WTC11 (cell line): ENCODE results near the gene NFKBIE.

ENCODE experiments used
- CTCF ChIP-seq: fragments of 200-600 bp; IDR thresholded peaks from 2 replicates; pipeline ENCODE4 v1.8.0; 2022; ENCODE audit warnings: antibody characterized with exemption
- ETV6 ChIP-seq: sonication (generic); formaldehyde crosslinking; IDR thresholded peaks from 2 replicates; pipeline ENCODE4 v1.8.1; 2022; ENCODE audit warnings: mild to moderate bottlenecking, missing genetic modification reagents
- FOXP1 ChIP-seq: sonication (generic); formaldehyde crosslinking; IDR thresholded peaks from 2 replicates; pipeline ENCODE4 v1.8.0; 2022; ENCODE audit warnings: missing genetic modification reagents, mild to moderate bottlenecking, moderate library complexity, borderline replicate concordance
- NFYB ChIP-seq: sonication (generic); formaldehyde crosslinking; conservative IDR thresholded peaks from 2 replicates; pipeline ENCODE4 v1.8.0; 2022; ENCODE audit warnings: low read depth, missing genetic modification reagents
- NR1H2 ChIP-seq: sonication (generic); formaldehyde crosslinking; IDR thresholded peaks from 2 replicates; pipeline ENCODE4 v1.9.0; 2021; ENCODE audit warnings: mild to moderate bottlenecking, moderate library complexity, missing genetic modification reagents
- SMAD3 ChIP-seq: sonication (generic); formaldehyde crosslinking; IDR thresholded peaks from 2 replicates; pipeline ENCODE4 v1.8.0; 2022; ENCODE audit warnings: missing genetic modification reagents, mild to moderate bottlenecking, borderline replicate concordance
- ZBTB43 ChIP-seq: sonication (generic); formaldehyde crosslinking; IDR thresholded peaks from 2 replicates; pipeline ENCODE4 v1.8.1; 2023; ENCODE audit warnings: mild to moderate bottlenecking, missing genetic modification reagents
- ZNF138 ChIP-seq: sonication (generic); formaldehyde crosslinking; conservative IDR thresholded peaks from 2 replicates; pipeline ENCODE4 v1.8.1; 2022; ENCODE audit warnings: mild to moderate bottlenecking, moderate library complexity, missing genetic modification reagents
- TF ChIP-seq, protein P1 (sequence below): sonication (generic); formaldehyde crosslinking; IDR thresholded peaks from 2 replicates; pipeline ENCODE4 v1.8.1; 2023; ENCODE audit warnings: mild to moderate bottlenecking, missing genetic modification reagents, moderate library complexity
- TF ChIP-seq, protein P2 (sequence below): sonication (generic); formaldehyde crosslinking; IDR thresholded peaks from 2 replicates; pipeline ENCODE4 v1.8.0; 2023; ENCODE audit warnings: mild to moderate bottlenecking, missing genetic modification reagents
- TF ChIP-seq, protein P3 (sequence below): sonication (generic); formaldehyde crosslinking; IDR thresholded peaks from 2 replicates; pipeline ENCODE4 v1.8.1; 2023; ENCODE audit warnings: mild to moderate bottlenecking, missing genetic modification reagents

DNA sequence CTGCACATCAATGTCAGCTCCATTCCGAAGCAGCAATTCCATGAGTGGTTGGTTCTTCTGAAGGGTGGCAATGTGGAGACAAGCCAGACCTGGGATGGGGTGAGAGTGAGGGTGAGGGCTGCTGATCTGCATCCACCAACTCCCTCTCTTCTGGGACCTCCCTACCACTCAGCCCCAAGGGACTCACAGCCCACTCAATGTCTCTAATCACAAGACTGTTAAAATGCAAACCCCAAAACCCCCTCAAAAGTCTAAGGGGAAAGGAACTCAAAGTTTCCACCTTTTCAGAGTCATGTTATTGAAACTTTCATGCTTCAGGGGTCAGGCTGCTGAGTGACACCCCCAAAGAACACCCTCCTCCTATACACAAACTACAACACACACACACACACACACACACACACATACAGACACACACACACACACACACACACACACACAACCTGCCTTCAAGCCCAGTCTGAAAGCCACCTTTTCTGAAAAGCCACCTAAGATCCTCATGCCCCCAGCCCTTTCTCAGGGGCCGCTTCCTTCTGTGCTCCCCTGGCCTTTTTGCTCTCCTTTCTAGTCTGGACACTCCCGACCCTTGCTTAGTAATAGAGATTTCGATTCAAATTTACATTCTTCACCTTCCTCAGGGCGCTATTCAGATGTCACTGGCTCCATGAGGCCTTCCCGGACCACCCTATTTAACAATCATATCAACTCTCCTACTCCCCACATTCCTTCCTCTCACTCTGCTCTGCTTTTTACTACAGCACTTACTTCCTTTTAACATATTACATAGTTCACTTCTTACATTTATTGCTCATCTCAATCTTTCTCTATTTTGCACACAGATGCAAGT, 4.7 kb downstream of the NFKBIE start:
- no peak for TF ChIP-seq CTCF
- no peak for TF ChIP-seq FOXP1 (CRISPR knock-in tag)
- TF ChIP-seq, protein P1, sequence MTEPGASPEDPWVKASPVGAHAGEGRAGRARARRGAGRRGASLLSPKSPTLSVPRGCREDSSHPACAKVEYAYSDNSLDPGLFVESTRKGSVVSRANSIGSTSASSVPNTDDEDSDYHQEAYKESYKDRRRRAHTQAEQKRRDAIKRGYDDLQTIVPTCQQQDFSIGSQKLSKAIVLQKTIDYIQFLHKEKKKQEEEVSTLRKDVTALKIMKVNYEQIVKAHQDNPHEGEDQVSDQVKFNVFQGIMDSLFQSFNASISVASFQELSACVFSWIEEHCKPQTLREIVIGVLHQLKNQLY (CRISPR knock-in tag): no peak
- TF ChIP-seq, protein P2, sequence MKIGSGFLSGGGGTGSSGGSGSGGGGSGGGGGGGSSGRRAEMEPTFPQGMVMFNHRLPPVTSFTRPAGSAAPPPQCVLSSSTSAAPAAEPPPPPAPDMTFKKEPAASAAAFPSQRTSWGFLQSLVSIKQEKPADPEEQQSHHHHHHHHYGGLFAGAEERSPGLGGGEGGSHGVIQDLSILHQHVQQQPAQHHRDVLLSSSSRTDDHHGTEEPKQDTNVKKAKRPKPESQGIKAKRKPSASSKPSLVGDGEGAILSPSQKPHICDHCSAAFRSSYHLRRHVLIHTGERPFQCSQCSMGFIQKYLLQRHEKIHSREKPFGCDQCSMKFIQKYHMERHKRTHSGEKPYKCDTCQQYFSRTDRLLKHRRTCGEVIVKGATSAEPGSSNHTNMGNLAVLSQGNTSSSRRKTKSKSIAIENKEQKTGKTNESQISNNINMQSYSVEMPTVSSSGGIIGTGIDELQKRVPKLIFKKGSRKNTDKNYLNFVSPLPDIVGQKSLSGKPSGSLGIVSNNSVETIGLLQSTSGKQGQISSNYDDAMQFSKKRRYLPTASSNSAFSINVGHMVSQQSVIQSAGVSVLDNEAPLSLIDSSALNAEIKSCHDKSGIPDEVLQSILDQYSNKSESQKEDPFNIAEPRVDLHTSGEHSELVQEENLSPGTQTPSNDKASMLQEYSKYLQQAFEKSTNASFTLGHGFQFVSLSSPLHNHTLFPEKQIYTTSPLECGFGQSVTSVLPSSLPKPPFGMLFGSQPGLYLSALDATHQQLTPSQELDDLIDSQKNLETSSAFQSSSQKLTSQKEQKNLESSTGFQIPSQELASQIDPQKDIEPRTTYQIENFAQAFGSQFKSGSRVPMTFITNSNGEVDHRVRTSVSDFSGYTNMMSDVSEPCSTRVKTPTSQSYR (CRISPR knock-in tag): no peak
- TF ChIP-seq SMAD3: no peak
- TF ChIP-seq NFYB (CRISPR knock-in tag): no peak
- TF ChIP-seq ETV6 (CRISPR knock-in tag): no peak
- TF ChIP-seq ZNF138: no peak
- no peak for TF ChIP-seq NR1H2 (CRISPR knock-in tag)
- TF ChIP-seq ZBTB43 (CRISPR knock-in tag): no peak
- TF ChIP-seq, protein P3, sequence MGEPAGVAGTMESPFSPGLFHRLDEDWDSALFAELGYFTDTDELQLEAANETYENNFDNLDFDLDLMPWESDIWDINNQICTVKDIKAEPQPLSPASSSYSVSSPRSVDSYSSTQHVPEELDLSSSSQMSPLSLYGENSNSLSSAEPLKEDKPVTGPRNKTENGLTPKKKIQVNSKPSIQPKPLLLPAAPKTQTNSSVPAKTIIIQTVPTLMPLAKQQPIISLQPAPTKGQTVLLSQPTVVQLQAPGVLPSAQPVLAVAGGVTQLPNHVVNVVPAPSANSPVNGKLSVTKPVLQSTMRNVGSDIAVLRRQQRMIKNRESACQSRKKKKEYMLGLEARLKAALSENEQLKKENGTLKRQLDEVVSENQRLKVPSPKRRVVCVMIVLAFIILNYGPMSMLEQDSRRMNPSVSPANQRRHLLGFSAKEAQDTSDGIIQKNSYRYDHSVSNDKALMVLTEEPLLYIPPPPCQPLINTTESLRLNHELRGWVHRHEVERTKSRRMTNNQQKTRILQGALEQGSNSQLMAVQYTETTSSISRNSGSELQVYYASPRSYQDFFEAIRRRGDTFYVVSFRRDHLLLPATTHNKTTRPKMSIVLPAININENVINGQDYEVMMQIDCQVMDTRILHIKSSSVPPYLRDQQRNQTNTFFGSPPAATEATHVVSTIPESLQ: no peak
